ENCODE results near the gene NUDT22.

NUDT22 gene

DNA sequence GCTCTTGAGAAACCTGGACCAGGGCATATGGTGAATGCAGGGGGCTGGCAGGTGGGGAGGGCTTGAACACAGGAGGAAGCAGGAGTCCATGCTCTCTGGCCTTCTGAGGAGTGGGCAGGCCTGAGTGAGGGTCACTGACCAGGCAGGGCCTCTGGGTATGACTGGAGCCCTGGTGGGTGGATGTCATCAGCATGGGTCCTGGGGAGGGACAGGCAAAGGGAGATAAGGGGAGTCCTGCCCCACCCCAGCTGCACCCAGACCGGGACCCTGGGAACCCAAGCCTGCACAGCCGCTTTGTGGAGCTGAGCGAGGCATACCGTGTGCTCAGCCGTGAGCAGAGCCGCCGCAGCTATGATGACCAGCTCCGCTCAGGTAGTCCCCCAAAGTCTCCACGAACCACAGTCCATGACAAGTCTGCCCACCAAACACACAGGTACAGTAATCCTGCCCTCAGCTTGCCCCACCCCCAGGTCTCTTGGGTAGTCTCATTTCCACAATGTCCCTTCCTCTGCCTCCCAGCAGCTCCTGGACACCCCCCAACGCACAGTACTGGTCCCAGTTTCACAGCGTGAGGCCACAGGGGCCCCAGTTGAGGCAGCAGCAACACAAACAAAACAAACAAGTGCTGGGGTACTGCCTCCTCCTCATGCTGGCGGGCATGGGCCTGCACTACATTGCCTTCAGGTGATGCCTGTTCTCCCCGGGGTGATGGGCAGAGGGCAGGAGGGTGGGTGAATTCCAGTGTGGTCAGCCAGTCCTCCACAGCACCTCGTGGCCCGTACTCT, 6.3 kb downstream of the NUDT22 start:
- Histone ChIP-seq H3K27me3 (ENCODE audit: control insufficient read depth in 5 of 5, insufficient read depth in 4 of 5, low read length in 5 of 5) (no peaks in the 10 kb centered on the region), H3K36me3 (ENCODE audit: control insufficient read depth in 5 of 5, insufficient read depth in 5 of 5, low read length in 5 of 5) (peaks cover 0 to 10% (median 4%) of the 10 kb centered on the region in 5 donors), H3K9ac (ENCODE audit: low read length in 5 of 5) (peak overlapping the region in 2 of 5 donors; percentile 20 to 62), H3K27ac (ENCODE audit: low read depth, low read length) (no peak overlapping the region), H3K9me3 (ENCODE audit: control insufficient read depth in 5 of 5, low read length in 5 of 5) (no peaks in the 10 kb centered on the region), H3K4me3 (ENCODE audit: low read depth in 1 of 5, low read length in 5 of 5) (no peak overlapping the region), H3K4me1 (ENCODE audit: control insufficient read depth in 5 of 5, insufficient read depth in 5 of 5, low read length in 5 of 5) (peaks cover 8 to 59% (median 51%) of the 10 kb centered on the region in 5 donors)

DNA sequence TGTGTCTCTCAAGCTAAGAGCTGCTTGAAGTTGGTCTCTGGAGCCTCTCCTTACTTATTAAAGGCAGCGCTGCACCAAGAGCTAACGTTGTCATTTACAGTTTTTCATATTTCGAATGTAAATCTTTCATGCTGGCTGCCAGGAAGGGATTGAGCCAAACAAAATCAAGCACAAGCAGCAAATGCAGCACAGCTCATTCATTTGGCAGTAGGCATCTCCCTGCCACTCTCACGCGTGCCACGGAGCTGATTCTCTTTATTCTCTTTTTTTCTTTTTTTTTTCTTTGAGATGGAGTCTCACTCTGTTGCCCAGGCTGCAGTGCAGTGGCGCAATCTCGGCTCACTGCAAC, 6.9 kb downstream of the NUDT22 start:
- Histone ChIP-seq H3K9me3 (ENCODE audit: control insufficient read depth in 5 of 5, low read length in 5 of 5) (no peaks in the 10 kb centered on the region), H3K27me3 (ENCODE audit: control insufficient read depth in 5 of 5, insufficient read depth in 4 of 5, low read length in 5 of 5) (no peaks in the 10 kb centered on the region), H3K27ac (ENCODE audit: low read depth, low read length) (no peak overlapping the region), H3K9ac (ENCODE audit: low read length in 5 of 5) (peak overlapping the region in 1 of 5 donors; percentile 62), H3K4me3 (ENCODE audit: low read depth in 1 of 5, low read length in 5 of 5) (no peak overlapping the region), H3K4me1 (ENCODE audit: control insufficient read depth in 5 of 5, insufficient read depth in 5 of 5, low read length in 5 of 5) (peaks cover 8 to 58% (median 48%) of the 10 kb centered on the region in 5 donors), H3K36me3 (ENCODE audit: control insufficient read depth in 5 of 5, insufficient read depth in 5 of 5, low read length in 5 of 5) (peaks cover 0 to 16% (median 10%) of the 10 kb centered on the region in 5 donors)

DNA sequence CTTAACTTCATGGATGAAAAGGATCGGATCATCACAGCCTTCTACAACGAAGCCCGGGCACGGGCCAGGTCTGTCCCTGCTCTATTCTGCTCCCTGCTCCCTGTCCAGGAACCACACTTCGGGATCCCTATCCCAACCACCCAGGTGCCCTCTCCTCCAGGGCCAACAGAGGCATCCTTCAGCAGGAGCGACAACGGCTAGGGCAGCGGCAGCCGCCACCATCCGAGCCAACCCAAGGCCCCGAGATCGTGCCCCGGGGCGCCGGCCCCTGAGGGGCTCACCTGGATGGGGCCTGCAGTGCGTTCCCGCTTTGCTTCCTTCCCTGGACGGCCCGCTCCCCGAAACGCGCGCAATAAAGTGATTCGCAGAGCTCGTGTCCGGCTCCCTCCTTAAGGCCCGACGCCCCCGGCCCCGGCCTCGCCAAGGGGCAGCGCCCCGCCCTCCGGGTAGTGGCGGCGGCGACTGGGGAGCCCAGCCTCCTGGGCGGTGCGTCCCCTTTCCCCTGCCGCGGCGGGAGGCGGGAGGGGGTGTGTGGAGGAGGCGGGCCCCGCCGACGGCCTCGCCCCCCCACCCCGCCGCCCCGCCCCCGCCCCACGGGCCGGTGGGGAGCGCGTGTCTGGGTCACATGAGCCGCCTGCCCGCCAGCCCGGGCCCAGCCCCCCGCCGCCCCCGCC, 8.0 kb downstream of the NUDT22 start, which contains the start of gene VEGFB:
TSS of gene VEGFB (plus strand) at position 672 of the 674 bp plus-strand sequence. CDS start 250 bp downstream, outside the sequence.
- H3K27me3 ChIP-seq (ENCODE audit: control insufficient read depth in 5 of 5, insufficient read depth in 4 of 5, low read length in 5 of 5) = no peaks in the 10 kb centered on the region
- H3K36me3 ChIP-seq (ENCODE audit: control insufficient read depth in 5 of 5, insufficient read depth in 5 of 5, low read length in 5 of 5) = peaks cover 0 to 27% (median 21%) of the 10 kb centered on the region in 5 donors
- H3K9me3 ChIP-seq (ENCODE audit: control insufficient read depth in 5 of 5, low read length in 5 of 5) = no peaks in the 10 kb centered on the region
- peaks cover 8 to 58% (median 48%) of the 10 kb centered on the region in 5 donors for H3K4me1 ChIP-seq (ENCODE audit: control insufficient read depth in 5 of 5, insufficient read depth in 5 of 5, low read length in 5 of 5)
- H3K27ac ChIP-seq (ENCODE audit: low read depth, low read length) = peak within 1 kb of the TSS; percentile 69
- peak within 1 kb of the TSS in 4 of 5 donors; percentile 53 to 80 (median 72) for H3K9ac ChIP-seq (ENCODE audit: low read length in 5 of 5)
- peak within 1 kb of the TSS; percentile 65 to 89 (median 76) for H3K4me3 ChIP-seq (ENCODE audit: low read depth in 1 of 5, low read length in 5 of 5)

DNA sequence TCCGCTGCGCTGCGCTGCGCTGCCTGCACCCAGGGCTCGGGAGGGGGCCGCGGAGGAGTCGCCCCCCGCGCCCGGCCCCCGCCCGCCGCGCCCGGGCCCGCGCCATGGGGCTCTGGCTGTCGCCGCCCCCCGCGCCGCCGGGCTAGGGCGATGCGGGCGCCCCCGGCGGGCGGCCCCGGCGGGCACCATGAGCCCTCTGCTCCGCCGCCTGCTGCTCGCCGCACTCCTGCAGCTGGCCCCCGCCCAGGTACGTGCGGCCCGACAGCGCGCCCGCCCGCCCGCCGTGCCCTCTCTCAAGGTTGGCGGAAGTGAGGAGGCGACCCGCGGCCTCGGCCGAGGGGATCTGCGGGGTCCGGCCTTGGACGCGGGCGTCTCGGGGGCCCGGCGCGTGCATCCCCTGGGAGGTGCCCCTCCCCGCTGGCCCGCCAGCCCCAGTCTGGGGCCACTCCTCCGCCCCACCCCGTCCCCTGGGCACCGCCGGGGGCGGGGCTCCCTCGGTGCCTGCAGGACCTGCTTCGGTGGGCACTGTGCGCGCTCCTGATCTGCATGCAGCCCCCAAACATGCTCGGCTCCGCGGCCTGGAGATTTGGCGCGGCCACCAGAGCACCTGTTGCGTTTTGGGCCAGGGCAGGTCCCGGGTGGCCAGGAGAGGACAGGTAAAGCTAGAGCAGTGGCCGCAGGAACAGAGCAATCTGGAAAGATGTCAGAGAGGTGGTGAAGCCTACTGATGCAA, 8.7 kb downstream of the NUDT22 start:
- peak overlapping the region in 4 of 5 donors; percentile 34 to 80 (median 60) for H3K9ac ChIP-seq (ENCODE audit: low read length in 5 of 5)
- no peaks in the 10 kb centered on the region for H3K9me3 ChIP-seq (ENCODE audit: control insufficient read depth in 5 of 5, low read length in 5 of 5)
- H3K36me3 ChIP-seq (ENCODE audit: control insufficient read depth in 5 of 5, insufficient read depth in 5 of 5, low read length in 5 of 5) = peaks cover 0 to 28% (median 23%) of the 10 kb centered on the region in 5 donors
- peaks cover 8 to 54% (median 42%) of the 10 kb centered on the region in 5 donors for H3K4me1 ChIP-seq (ENCODE audit: control insufficient read depth in 5 of 5, insufficient read depth in 5 of 5, low read length in 5 of 5)
- H3K27me3 ChIP-seq (ENCODE audit: control insufficient read depth in 5 of 5, insufficient read depth in 4 of 5, low read length in 5 of 5) = no peaks in the 10 kb centered on the region
- peak overlapping the region; percentile 69 for H3K27ac ChIP-seq (ENCODE audit: low read depth, low read length)
- peak overlapping the region; percentile 62 to 89 (median 76) for H3K4me3 ChIP-seq (ENCODE audit: low read depth in 1 of 5, low read length in 5 of 5)

DNA sequence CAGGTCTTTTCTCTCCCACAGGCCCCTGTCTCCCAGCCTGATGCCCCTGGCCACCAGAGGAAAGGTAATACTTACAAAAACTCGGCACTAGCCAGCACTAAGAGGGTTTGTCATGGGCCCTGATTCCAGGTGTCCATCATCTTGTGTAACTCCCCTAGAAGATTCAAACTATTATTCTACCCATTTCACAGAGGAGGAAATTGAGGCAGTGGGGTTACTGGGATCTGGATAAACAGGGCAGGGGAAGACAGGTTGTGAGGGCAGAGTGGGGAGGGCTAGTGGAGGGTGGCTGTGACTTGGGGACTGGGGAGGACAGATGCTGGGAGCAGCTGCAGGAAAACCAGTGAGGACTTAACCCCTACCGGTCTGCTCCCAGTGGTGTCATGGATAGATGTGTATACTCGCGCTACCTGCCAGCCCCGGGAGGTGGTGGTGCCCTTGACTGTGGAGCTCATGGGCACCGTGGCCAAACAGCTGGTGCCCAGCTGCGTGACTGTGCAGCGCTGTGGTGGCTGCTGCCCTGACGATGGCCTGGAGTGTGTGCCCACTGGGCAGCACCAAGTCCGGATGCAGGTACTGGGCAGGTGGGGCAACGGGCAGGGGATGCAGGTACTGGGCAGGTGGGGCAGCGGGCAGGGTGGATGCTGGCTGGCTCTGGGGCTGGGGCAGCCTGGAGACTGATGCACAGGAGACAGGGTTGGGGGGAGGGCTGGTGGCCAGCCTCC, 9.5 kb downstream of the NUDT22 start:
- Histone ChIP-seq H3K4me1 (ENCODE audit: control insufficient read depth in 5 of 5, insufficient read depth in 5 of 5, low read length in 5 of 5) (peaks cover 12 to 54% (median 46%) of the 10 kb centered on the region in 5 donors), H3K27ac (ENCODE audit: low read depth, low read length) (peak overlapping the region; percentile 69), H3K9ac (ENCODE audit: low read length in 5 of 5) (peak overlapping the region in 4 of 5 donors; percentile 34 to 80 (median 60)), H3K36me3 (ENCODE audit: control insufficient read depth in 5 of 5, insufficient read depth in 5 of 5, low read length in 5 of 5) (peaks cover 0 to 28% (median 23%) of the 10 kb centered on the region in 5 donors), H3K9me3 (ENCODE audit: control insufficient read depth in 5 of 5, low read length in 5 of 5) (no peaks in the 10 kb centered on the region), H3K4me3 (ENCODE audit: low read depth in 1 of 5, low read length in 5 of 5) (peak overlapping the region; percentile 62 to 89 (median 76)), H3K27me3 (ENCODE audit: control insufficient read depth in 5 of 5, insufficient read depth in 4 of 5, low read length in 5 of 5) (peaks cover 0 to 2% (median 0%) of the 10 kb centered on the region in 5 donors)

DNA sequence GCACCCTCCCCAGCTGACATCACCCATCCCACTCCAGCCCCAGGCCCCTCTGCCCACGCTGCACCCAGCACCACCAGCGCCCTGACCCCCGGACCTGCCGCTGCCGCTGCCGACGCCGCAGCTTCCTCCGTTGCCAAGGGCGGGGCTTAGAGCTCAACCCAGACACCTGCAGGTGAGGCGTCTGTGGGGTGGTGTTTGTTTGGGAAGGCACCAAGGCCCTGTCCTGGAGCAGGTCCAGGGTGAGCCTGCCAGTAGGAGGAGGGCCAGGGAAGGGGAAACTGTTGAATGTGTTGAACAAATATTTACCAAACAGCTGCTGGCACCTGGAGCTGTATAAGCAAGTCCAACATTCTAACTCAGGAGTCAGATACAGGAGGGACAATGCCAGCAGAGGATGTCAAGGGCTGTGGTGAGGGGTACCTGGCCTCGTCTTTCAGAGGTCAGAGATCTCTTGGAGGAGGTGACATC, 11.4 kb downstream of the NUDT22 start:
- Histone ChIP-seq H3K4me1 (ENCODE audit: control insufficient read depth in 5 of 5, insufficient read depth in 5 of 5, low read length in 5 of 5) (peaks cover 14 to 55% (median 46%) of the 10 kb centered on the region in 5 donors), H3K27ac (ENCODE audit: low read depth, low read length) (no peak overlapping the region), H3K9me3 (ENCODE audit: control insufficient read depth in 5 of 5, low read length in 5 of 5) (no peaks in the 10 kb centered on the region), H3K36me3 (ENCODE audit: control insufficient read depth in 5 of 5, insufficient read depth in 5 of 5, low read length in 5 of 5) (peaks cover 0 to 28% (median 23%) of the 10 kb centered on the region in 5 donors), H3K9ac (ENCODE audit: low read length in 5 of 5) (no peak overlapping the region), H3K27me3 (ENCODE audit: control insufficient read depth in 5 of 5, insufficient read depth in 4 of 5, low read length in 5 of 5) (peaks cover 0 to 7% (median 0%) of the 10 kb centered on the region in 5 donors), H3K4me3 (ENCODE audit: low read depth in 1 of 5, low read length in 5 of 5) (no peak overlapping the region)

DNA sequence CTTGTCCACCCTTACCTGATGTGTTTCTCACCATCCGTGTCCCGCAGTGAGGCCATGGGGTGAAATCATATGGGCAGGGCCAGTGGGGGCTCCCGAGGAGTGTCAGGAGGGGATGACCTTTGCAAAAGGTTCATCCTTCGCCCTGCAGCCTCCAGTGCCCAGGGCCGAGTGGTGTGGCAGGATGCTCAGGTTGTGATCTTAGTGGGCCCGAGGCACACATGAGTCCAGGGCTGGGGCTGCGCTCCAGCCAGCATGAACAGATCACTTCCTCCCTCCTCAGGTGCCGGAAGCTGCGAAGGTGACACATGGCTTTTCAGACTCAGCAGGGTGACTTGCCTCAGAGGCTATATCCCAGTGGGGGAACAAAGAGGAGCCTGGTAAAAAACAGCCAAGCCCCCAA, 12.0 kb downstream of the NUDT22 start:
- peaks cover 0 to 7% (median 0%) of the 10 kb centered on the region in 5 donors for H3K27me3 ChIP-seq (ENCODE audit: control insufficient read depth in 5 of 5, insufficient read depth in 4 of 5, low read length in 5 of 5)
- no peak overlapping the region for H3K9ac ChIP-seq (ENCODE audit: low read length in 5 of 5)
- no peak overlapping the region for H3K27ac ChIP-seq (ENCODE audit: low read depth, low read length)
- H3K4me3 ChIP-seq (ENCODE audit: low read depth in 1 of 5, low read length in 5 of 5) = no peak overlapping the region
- H3K36me3 ChIP-seq (ENCODE audit: control insufficient read depth in 5 of 5, insufficient read depth in 5 of 5, low read length in 5 of 5) = peaks cover 0 to 29% (median 24%) of the 10 kb centered on the region in 5 donors
- no peaks in the 10 kb centered on the region for H3K9me3 ChIP-seq (ENCODE audit: control insufficient read depth in 5 of 5, low read length in 5 of 5)
- H3K4me1 ChIP-seq (ENCODE audit: control insufficient read depth in 5 of 5, insufficient read depth in 5 of 5, low read length in 5 of 5) = peaks cover 13 to 55% (median 45%) of the 10 kb centered on the region in 5 donors

DNA sequence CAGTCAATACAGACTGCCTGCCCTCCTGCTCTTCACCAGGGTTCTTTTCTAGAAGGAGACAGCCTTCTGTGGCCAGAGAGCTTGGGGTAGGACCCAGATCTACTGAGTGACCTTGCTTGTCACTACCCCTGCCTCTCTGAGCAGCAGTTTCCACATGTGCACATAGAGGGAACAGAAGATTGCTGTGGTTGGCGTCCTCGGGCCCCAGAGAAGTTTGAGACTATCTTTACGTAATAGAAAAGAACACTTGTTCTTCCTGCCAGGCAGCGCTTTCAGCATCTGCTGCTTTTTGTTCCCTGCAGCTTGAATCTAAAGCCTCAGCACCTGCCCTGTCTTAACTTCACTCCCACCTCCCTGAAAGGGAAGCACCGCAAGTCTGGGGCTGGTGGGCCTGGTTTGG, 12.9 kb downstream of the NUDT22 start:
- H3K27ac ChIP-seq (ENCODE audit: low read depth, low read length) = peak overlapping the region; percentile 54

More for the DNA sequence above, 12.9 kb downstream of the NUDT22 start:
- H3K9me3 ChIP-seq (ENCODE audit: control insufficient read depth in 5 of 5, low read length in 5 of 5) = no peaks in the 10 kb centered on the region
- peaks cover 0 to 7% (median 0%) of the 10 kb centered on the region in 5 donors for H3K27me3 ChIP-seq (ENCODE audit: control insufficient read depth in 5 of 5, insufficient read depth in 4 of 5, low read length in 5 of 5)
- H3K36me3 ChIP-seq (ENCODE audit: control insufficient read depth in 5 of 5, insufficient read depth in 5 of 5, low read length in 5 of 5) = peaks cover 0 to 39% (median 31%) of the 10 kb centered on the region in 5 donors
- H3K4me1 ChIP-seq (ENCODE audit: control insufficient read depth in 5 of 5, insufficient read depth in 5 of 5, low read length in 5 of 5) = peaks cover 12 to 56% (median 42%) of the 10 kb centered on the region in 5 donors
- H3K9ac ChIP-seq (ENCODE audit: low read length in 5 of 5) = no peak overlapping the region
- no peak overlapping the region for H3K4me3 ChIP-seq (ENCODE audit: low read depth in 1 of 5, low read length in 5 of 5)
